Ishikawa (cell line): Measurements from ENCODE around the gene PCDHGB1.

Experiments
- EP300 ChIP-seq: IDR thresholded peaks from 2 replicates; pipeline ENCODE4 v1.6.1; 2012; ENCODE audit warnings: borderline replicate concordance
- NFIC ChIP-seq: IDR thresholded peaks from 2 replicates; pipeline ENCODE4 v1.6.1; 2012
- TCF12 ChIP-seq: IDR thresholded peaks from 2 replicates; pipeline ENCODE4 v1.6.1; 2012; ENCODE audit warnings: low read depth
- TF ChIP-seq, protein P1 (sequence below): IDR thresholded peaks from 2 replicates; pipeline ENCODE4 v1.6.1; 2012; ENCODE audit warnings: low read depth, mild to moderate bottlenecking

DNA sequence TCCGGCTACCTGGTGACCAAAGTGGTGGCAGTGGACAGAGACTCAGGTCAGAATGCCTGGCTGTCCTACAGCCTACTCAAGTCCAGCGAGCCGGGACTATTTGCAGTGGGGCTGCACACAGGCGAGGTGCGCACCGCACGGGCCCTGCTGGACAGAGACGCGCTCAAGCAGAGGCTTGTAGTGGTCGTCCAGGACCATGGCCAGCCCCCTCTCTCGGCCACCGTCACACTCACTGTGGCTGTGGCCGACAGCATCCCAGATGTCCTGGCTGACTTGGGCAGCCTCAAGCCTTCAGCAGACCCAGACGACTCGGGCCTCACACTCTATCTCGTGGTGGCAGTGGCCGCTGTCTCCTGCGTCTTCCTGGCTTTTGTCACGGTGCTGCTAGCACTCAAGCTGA, 7.1 kb downstream of the PCDHGB1 start:
- no peak for TF ChIP-seq TCF12
- no peak for TF ChIP-seq EP300
- TF ChIP-seq, protein P1, sequence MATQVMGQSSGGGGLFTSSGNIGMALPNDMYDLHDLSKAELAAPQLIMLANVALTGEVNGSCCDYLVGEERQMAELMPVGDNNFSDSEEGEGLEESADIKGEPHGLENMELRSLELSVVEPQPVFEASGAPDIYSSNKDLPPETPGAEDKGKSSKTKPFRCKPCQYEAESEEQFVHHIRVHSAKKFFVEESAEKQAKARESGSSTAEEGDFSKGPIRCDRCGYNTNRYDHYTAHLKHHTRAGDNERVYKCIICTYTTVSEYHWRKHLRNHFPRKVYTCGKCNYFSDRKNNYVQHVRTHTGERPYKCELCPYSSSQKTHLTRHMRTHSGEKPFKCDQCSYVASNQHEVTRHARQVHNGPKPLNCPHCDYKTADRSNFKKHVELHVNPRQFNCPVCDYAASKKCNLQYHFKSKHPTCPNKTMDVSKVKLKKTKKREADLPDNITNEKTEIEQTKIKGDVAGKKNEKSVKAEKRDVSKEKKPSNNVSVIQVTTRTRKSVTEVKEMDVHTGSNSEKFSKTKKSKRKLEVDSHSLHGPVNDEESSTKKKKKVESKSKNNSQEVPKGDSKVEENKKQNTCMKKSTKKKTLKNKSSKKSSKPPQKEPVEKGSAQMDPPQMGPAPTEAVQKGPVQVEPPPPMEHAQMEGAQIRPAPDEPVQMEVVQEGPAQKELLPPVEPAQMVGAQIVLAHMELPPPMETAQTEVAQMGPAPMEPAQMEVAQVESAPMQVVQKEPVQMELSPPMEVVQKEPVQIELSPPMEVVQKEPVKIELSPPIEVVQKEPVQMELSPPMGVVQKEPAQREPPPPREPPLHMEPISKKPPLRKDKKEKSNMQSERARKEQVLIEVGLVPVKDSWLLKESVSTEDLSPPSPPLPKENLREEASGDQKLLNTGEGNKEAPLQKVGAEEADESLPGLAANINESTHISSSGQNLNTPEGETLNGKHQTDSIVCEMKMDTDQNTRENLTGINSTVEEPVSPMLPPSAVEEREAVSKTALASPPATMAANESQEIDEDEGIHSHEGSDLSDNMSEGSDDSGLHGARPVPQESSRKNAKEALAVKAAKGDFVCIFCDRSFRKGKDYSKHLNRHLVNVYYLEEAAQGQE, result peak; percentile 52
- TF ChIP-seq NFIC, result no peak
